ENCODE results near the gene POP4. TPM values are rescaled to one million over a fixed set of nuclear protein-coding genes. Genes with fewer than 3 reads are reported as not detected.

The POP4 gene
- total RNA-seq, 1 donor from 2014 or later, result 53.9 TPM

DNA sequence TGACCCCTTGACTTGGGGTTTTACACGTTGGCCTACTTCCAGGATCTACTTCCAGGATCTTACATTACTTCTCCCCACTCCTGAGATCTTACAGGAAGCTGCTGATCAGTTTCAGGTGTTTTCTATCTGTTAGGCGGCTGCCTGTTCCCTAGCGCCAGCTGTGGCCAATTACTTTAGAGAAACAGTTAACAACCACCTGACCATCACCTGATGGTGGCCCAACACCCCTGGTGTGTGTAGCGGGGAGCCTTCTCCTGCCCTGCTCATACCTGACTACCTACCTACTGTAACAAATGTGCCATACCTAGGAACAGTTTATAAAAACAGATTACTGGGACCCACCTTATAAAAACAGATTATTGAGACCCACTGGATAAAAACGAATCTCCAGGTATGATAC, 2.8 kb upstream of the POP4 start:
- Histone ChIP-seq H3K4me1 (peaks cover 23% of the 10 kb centered on the region), H3K4me3 (no peak overlapping the region), H3K27me3 (ENCODE audit: low read depth) (peaks cover 5% of the 10 kb centered on the region), H3K27ac (replicated peaks) (no peak overlapping the region), H3K9me3 (replicated peaks) (no peaks in the 10 kb centered on the region), H3K36me3 (peaks cover under 1% of the 10 kb centered on the region)
- intact Hi-C loops (cut with micrococcal nuclease), result no loop called here
- no peak for TF ChIP-seq CTCF (IDR thresholded peaks at IDR 0.05; ENCODE audit: borderline replicate concordance)
- no peak for DNase-seq

DNA sequence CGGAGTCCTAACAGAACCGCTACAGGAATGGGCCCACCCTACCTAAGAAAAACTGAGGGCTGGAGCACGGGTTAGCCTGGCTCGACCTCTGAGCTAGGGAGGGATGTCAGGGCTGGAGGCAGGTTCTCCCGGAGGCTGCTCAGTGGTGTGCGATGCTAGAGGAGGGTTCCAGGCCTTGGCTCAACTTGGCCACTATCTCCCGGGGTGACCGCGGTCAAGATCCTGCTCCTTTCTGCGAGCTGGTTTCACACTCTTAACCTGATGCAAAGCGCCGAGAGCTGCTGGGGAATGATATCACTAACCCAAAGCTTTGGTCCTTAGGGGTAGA, 301 bp downstream of the POP4 start:
- Histone ChIP-seq H3K4me3 (peak overlapping the region; percentile 86), H3K27ac (replicated peaks) (peak overlapping the region; percentile 97), H3K9me3 (replicated peaks) (no peaks in the 10 kb centered on the region), H3K27me3 (ENCODE audit: low read depth) (no peaks in the 10 kb centered on the region), H3K36me3 (peaks cover 23% of the 10 kb centered on the region), H3K4me1 (peaks cover 32% of the 10 kb centered on the region)
- DNase-seq, result no peak
- intact Hi-C loops (cut with micrococcal nuclease), result no loop called here
- no peak for TF ChIP-seq CTCF (IDR thresholded peaks at IDR 0.05; ENCODE audit: borderline replicate concordance)

- intact Hi-C loops (cut with micrococcal nuclease), result loop anchor here (2.0 kb wide), 1 partner anchor 107 kb away; no protein-coding TSS in a partner anchor
- TF ChIP-seq CTCF (IDR thresholded peaks at IDR 0.05; ENCODE audit: borderline replicate concordance), result no peak
- peaks cover 56% of the 10 kb centered on the region for H3K36me3 ChIP-seq
- no peaks in the 10 kb centered on the region for H3K9me3 ChIP-seq (replicated peaks)
- DNase-seq, result no peak
- H3K27me3 ChIP-seq (ENCODE audit: low read depth), result no peaks in the 10 kb centered on the region
- H3K4me3 ChIP-seq, result no peak overlapping the region
- no peak overlapping the region for H3K27ac ChIP-seq (replicated peaks)
- peaks cover 32% of the 10 kb centered on the region for H3K4me1 ChIP-seq
Measured at GRCh38 chr19:29609636-29610035, 3.6 kb downstream of the POP4 start.

DNA sequence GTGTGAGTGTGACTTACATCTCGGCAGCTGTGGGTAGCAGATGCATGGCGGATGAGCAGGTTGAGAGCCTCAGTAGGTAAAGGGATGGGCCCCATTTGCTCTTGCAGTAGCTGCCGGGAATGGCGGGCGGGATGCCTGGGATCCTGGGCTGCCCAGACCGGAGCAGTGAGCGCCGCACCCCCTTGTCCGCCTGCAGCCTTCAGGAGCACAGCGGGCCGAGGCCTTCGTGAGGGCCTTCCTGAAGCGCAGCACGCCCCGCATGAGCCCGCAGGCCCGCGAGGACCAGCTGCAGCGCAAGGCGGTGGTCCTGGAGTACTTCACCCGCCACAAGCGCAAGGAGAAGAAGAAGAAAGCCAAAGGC, 4.1 kb downstream of the POP4 start:
- Histone ChIP-seq H3K27ac (replicated peaks) (no peak overlapping the region), H3K36me3 (peaks cover 62% of the 10 kb centered on the region), H3K4me1 (peaks cover 30% of the 10 kb centered on the region), H3K27me3 (ENCODE audit: low read depth) (no peaks in the 10 kb centered on the region), H3K9me3 (replicated peaks) (no peaks in the 10 kb centered on the region), H3K4me3 (no peak overlapping the region)
- TF ChIP-seq CTCF (IDR thresholded peaks at IDR 0.05; ENCODE audit: borderline replicate concordance), result no peak
- no peak for DNase-seq
- intact Hi-C loops (cut with micrococcal nuclease), result loop anchor here (2.0 kb wide), 1 partner anchor 107 kb away; no protein-coding TSS in a partner anchor

DNA sequence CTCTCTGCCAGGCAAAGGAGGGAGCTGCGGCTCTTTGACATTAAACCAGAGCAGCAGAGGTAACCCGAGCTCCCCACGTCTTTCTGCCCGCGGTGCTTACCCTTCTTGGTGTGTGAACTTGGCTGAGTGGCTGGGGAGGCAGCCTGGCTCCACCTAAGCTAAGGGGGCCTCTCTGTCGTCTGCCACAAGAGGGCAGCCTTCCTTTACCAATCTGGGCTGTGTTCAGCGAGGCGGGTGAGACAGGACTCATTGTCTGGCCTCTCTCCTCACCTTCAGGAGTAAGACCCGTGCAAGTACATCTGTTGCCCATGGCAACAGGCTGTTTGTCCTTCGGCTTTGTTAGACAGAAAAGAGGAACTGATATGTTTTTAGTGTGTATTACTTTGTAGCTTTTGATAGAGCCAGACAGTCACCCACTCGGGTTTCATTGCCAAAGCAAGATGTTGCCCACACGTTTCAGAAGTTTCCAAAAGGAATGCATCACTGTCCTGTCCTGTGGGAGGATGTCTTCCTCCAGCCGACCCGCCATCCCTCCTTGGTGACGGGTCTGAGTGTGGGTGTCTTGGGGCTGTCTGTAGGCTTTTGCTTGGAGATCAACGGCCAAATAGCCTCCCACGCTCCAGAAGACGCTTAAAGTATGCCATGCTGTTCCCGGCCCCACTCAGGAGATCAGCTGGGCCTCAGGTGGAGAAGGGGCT, 4.6 kb downstream of the POP4 start:
- Histone ChIP-seq H3K27me3 (ENCODE audit: low read depth) (no peaks in the 10 kb centered on the region), H3K9me3 (replicated peaks) (no peaks in the 10 kb centered on the region), H3K4me1 (peaks cover 24% of the 10 kb centered on the region), H3K36me3 (peaks cover 67% of the 10 kb centered on the region), H3K4me3 (no peak overlapping the region), H3K27ac (replicated peaks) (no peak overlapping the region)
- intact Hi-C loops (cut with micrococcal nuclease), result loop anchor here (2.0 kb wide), 1 partner anchor 106 kb away; no protein-coding TSS in a partner anchor
- peak; percentile 77 for DNase-seq
- peak; percentile 91 for TF ChIP-seq CTCF (IDR thresholded peaks at IDR 0.05; ENCODE audit: borderline replicate concordance)
